KOPT-K1 (cell line): Measurements from ENCODE around the gene TOM1L2.

Experiments used
- H3K27ac ChIP-seq: fragments of 200-600 bp; sonication (generic); 2 replicates; pipeline ENCODE4 v1.5.1; 2016; ENCODE audit warnings: antibody characterized with exemption, mild to moderate bottlenecking, low read depth, low read length; ENCODE audit not compliant: poor library complexity, severe bottlenecking
- H3K36me3 ChIP-seq: fragments of 200-600 bp; sonication (generic); 2 replicates; pipeline ENCODE4 v1.5.1; 2017; ENCODE audit warnings: antibody characterized with exemption, mild to moderate bottlenecking, low read length, moderate library complexity; ENCODE audit not compliant: insufficient read depth
- H3K9me3 ChIP-seq: fragments of 200-600 bp; sonication (generic); 2 replicates; pipeline ENCODE4 v1.5.1; 2017; ENCODE audit warnings: antibody characterized with exemption, low read length, mild to moderate bottlenecking; ENCODE audit not compliant: insufficient read depth, poor library complexity, severe bottlenecking

Gene TOM1L2

GRCh38 chr17:17899486-17899885 lies 72.7 kb downstream of the TOM1L2 start:
- no peaks in the 10 kb centered on the region for H3K9me3 ChIP-seq
- H3K27ac ChIP-seq, result no peak overlapping the region

GRCh38 chr17:17898673-17899072 lies 73.5 kb downstream of the TOM1L2 start:
- no peaks in the 10 kb centered on the region for H3K9me3 ChIP-seq
- no peaks in the 10 kb centered on the region for H3K36me3 ChIP-seq
- no peak overlapping the region for H3K27ac ChIP-seq

More at GRCh38 chr17:17899486-17899885, 72.7 kb downstream of the TOM1L2 start:
- H3K36me3 ChIP-seq, result no peaks in the 10 kb centered on the region

- Histone ChIP-seq H3K27ac (no peak overlapping the region), H3K36me3 (no peaks in the 10 kb centered on the region), H3K9me3 (no peaks in the 10 kb centered on the region)
These were observed 74.8 kb downstream of the TOM1L2 start for GRCh38 chr17:17897442-17897841.

GRCh38 chr17:17896746-17897145 lies 75.5 kb downstream of the TOM1L2 start:
- Histone ChIP-seq H3K9me3 (no peaks in the 10 kb centered on the region), H3K36me3 (no peaks in the 10 kb centered on the region), H3K27ac (no peak overlapping the region)

GRCh38 chr17:17893801-17894644 lies 78.2 kb downstream of the TOM1L2 start:
- no peaks in the 10 kb centered on the region for H3K9me3 ChIP-seq
- H3K36me3 ChIP-seq, result no peaks in the 10 kb centered on the region
- no peak overlapping the region for H3K27ac ChIP-seq

GRCh38 chr17:17892731-17893130 lies 79.5 kb downstream of the TOM1L2 start:
- Histone ChIP-seq H3K9me3 (no peaks in the 10 kb centered on the region), H3K27ac (no peak overlapping the region), H3K36me3 (no peaks in the 10 kb centered on the region)

- no peaks in the 10 kb centered on the region for H3K9me3 ChIP-seq
- peak overlapping the region; percentile 47 for H3K27ac ChIP-seq
- no peaks in the 10 kb centered on the region for H3K36me3 ChIP-seq
These were observed 80.2 kb downstream of the TOM1L2 start for GRCh38 chr17:17892009-17892408.

- Histone ChIP-seq H3K27ac (peak overlapping the region; percentile 47), H3K9me3 (no peaks in the 10 kb centered on the region), H3K36me3 (no peaks in the 10 kb centered on the region)
These were observed 81.1 kb downstream of the TOM1L2 start for GRCh38 chr17:17890773-17891759.

- Histone ChIP-seq H3K9me3 (no peaks in the 10 kb centered on the region), H3K27ac (no peak overlapping the region), H3K36me3 (no peaks in the 10 kb centered on the region)
These were observed 82.3 kb downstream of the TOM1L2 start for GRCh38 chr17:17889922-17890321.

GRCh38 chr17:17888821-17889220 lies 83.4 kb downstream of the TOM1L2 start:
- H3K9me3 ChIP-seq, result no peaks in the 10 kb centered on the region
- no peak overlapping the region for H3K27ac ChIP-seq
- H3K36me3 ChIP-seq, result no peaks in the 10 kb centered on the region

GRCh38 chr17:17888371-17888770 lies 83.8 kb downstream of the TOM1L2 start:
- Histone ChIP-seq H3K9me3 (no peaks in the 10 kb centered on the region), H3K36me3 (no peaks in the 10 kb centered on the region), H3K27ac (no peak overlapping the region)

GRCh38 chr17:17887752-17888304 lies 84.4 kb downstream of the TOM1L2 start:
- Histone ChIP-seq H3K9me3 (no peaks in the 10 kb centered on the region), H3K27ac (no peak overlapping the region), H3K36me3 (no peaks in the 10 kb centered on the region)

GRCh38 chr17:17886726-17887125 lies 85.5 kb downstream of the TOM1L2 start:
- Histone ChIP-seq H3K27ac (no peak overlapping the region), H3K9me3 (no peaks in the 10 kb centered on the region), H3K36me3 (no peaks in the 10 kb centered on the region)

GRCh38 chr17:17886226-17886625 lies 86.0 kb downstream of the TOM1L2 start:
- no peaks in the 10 kb centered on the region for H3K9me3 ChIP-seq
- no peaks in the 10 kb centered on the region for H3K36me3 ChIP-seq
- H3K27ac ChIP-seq, result no peak overlapping the region
